Common myeloid progenitor, CD34-positive (primary cell): Measurements from ENCODE around the gene AHDC1.
"Not testable (repeated sequence)": the region's sequence is repeated elsewhere in the genome, so short reads cannot be mapped to it uniquely, and the experiment has no call there.

Experiments
- CTCF ChIA-PET: fragments of 350-600 bp; sonication (Branson Sonifier 250); formaldehyde crosslinking; loops from one replicate; lab custom pipeline; 2021; ENCODE audit warnings: antibody characterized with exemption; lab: Charles Lee
- POLR2A ChIA-PET: fragments of 350-600 bp; sonication (Branson Sonifier 250); formaldehyde crosslinking; loops from one replicate; lab custom pipeline; 2021; ENCODE audit warnings: antibody characterized with exemption; lab: Charles Lee
- DNase-seq, 3 donors: peaks; one replicate each; pipeline versions ENCODE4 v3.0.0 to v3.0.0-alpha.2; 2013
- H3K27ac ChIP-seq, 2 experiments: 1 replicate in 1 of 2; 2 replicates in 1 of 2; pipeline ENCODE4 v1.7.0; 2013; ENCODE audit warnings: inconsistent platforms in 2 of 2, low read length in 2 of 2, mild to moderate bottlenecking in 2 of 2, low read depth in 1 of 2, moderate library complexity in 1 of 2; ENCODE audit not compliant: severe bottlenecking in 2 of 2, insufficient read depth in 1 of 2, poor library complexity in 1 of 2
- H3K27me3 ChIP-seq, 5 experiments: replicated peaks in 2 of 5; 1 replicate in 3 of 5; 2 replicates in 2 of 5; pipeline versions ENCODE4 v1.6.1 to v1.7.0; 2013; ENCODE audit warnings: low read length in 4 of 5, mild to moderate bottlenecking in 2 of 5, moderate library complexity in 2 of 5, inconsistent platforms in 1 of 5; ENCODE audit not compliant: insufficient read depth in 5 of 5, control insufficient read depth in 4 of 5
- H3K36me3 ChIP-seq, 4 experiments: 1 replicate in 2 of 4; 2 replicates in 2 of 4; pipeline versions ENCODE4 v1.6.1 to v1.7.0; 2013; ENCODE audit warnings: low read length in 3 of 4, control low read depth in 1 of 4, mild to moderate bottlenecking in 1 of 4; ENCODE audit not compliant: control insufficient read depth in 4 of 4, insufficient read depth in 4 of 4
- H3K4me1 ChIP-seq, 4 experiments: 1 replicate in 3 of 4; 2 replicates in 1 of 4; pipeline versions ENCODE4 v1.6.1 to v1.7.1; 2013; ENCODE audit warnings: low read length in 3 of 4, mild to moderate bottlenecking in 3 of 4, control low read depth in 1 of 4, inconsistent platforms in 1 of 4, moderate library complexity in 1 of 4; ENCODE audit not compliant: control insufficient read depth in 4 of 4, insufficient read depth in 4 of 4; ENCODE audit errors: control extremely low read depth in 1 of 4
- H3K4me3 ChIP-seq, 7 experiments: 1 replicate in 4 of 7; 2 replicates in 3 of 7; pipeline versions ENCODE4 v1.5.1 to v1.7.0; 2013; ENCODE audit warnings: mild to moderate bottlenecking in 7 of 7, low read length in 6 of 7, moderate library complexity in 6 of 7, inconsistent platforms in 2 of 7, low read depth in 2 of 7, control low read depth in 1 of 7; ENCODE audit not compliant: insufficient read depth in 4 of 7, control insufficient read depth in 1 of 7; ENCODE audit errors: extremely low read depth in 1 of 7
- H3K9me3 ChIP-seq, 5 experiments: 1 replicate in 4 of 5; 2 replicates in 1 of 5; pipeline versions ENCODE4 v1.6.1 to v1.7.1; 2013; ENCODE audit warnings: low read length in 4 of 5, mild to moderate bottlenecking in 2 of 5, inconsistent platforms in 1 of 5, low read depth in 1 of 5, moderate library complexity in 1 of 5; ENCODE audit not compliant: control insufficient read depth in 4 of 5, insufficient read depth in 2 of 5; ENCODE audit errors: control extremely low read depth in 1 of 5
- WGBS: methylation state at CpG from one replicate; pipeline ENCODE4 v1.1.5; 2013; ENCODE audit not compliant: insufficient coverage; 5-methylcytosine and 5-hydroxymethylcytosine counted together

AHDC1 gene

DNA sequence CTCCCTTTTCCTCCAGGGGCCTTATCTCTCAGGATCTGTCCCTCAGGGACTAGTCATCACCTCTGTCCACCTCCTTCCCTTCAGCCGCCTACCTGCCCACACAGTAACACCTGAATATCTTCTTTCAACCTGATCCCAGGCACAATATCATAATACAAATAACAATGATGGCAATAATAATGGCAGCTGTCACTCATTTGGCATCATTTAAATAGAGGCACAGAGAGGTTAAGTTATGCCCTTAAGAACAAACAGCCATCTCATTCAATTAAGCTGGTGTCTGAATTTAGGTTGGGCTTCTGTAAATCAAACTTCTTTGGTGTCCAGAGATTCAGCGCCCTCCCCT, 47.5 kb downstream of the AHDC1 start:
- POLR2A ChIA-PET, result interaction anchor here (0.5 to 2.0 kb wide), 4 partner anchors 30 to 83 kb away, joined by 3 to 7 read pairs (median 4); no protein-coding TSS in a partner anchor
- WGBS, result 25% methylated on average over 1 of the region's 2 CpGs
- H3K4me3 ChIP-seq, result peak overlapping the region in 3 of 7 experiments; percentile 15 to 48 (median 28)

GRCh38 chr1:27555700-27556424, 48.1 kb downstream of the AHDC1 start:
- peak in 2 of 3 donors; percentile 67 to 68 for DNase-seq
- Histone ChIP-seq H3K9me3 (peaks cover 0 to under 1% (median 0%) of the 10 kb centered on the region in 5 experiments), H3K27ac (peak overlapping the region in 1 of 2 experiments; percentile 43), H3K4me1 (peaks cover 4 to 58% (median 47%) of the 10 kb centered on the region in 4 experiments), H3K4me3 (peak overlapping the region in 3 of 7 experiments; percentile 15 to 48 (median 28)), H3K36me3 (peaks cover 10 to 62% (median 27%) of the 10 kb centered on the region in 4 experiments), H3K27me3 (no peaks in the 10 kb centered on the region)
- CTCF ChIA-PET, result interaction anchor here (0.8 to 12.9 kb wide), 29 partner anchors 8 to 255 kb away, joined by 3 to 142 read pairs (median 5); partner anchors contain the start of gene AHDC1
- POLR2A ChIA-PET, result interaction anchor here (0.5 to 2.0 kb wide), 4 partner anchors 14 to 82 kb away, joined by 3 to 7 read pairs (median 4); no protein-coding TSS in a partner anchor
- WGBS, result 5% methylated on average over 3 of the region's 12 CpGs

More for the DNA sequence above, 47.5 kb downstream of the AHDC1 start:
- no peaks in the 10 kb centered on the region for H3K27me3 ChIP-seq
- DNase-seq, result no peak
- peaks cover 7 to 57% (median 22%) of the 10 kb centered on the region in 4 experiments for H3K36me3 ChIP-seq
- peaks cover 4 to 63% (median 52%) of the 10 kb centered on the region in 4 experiments for H3K4me1 ChIP-seq
- CTCF ChIA-PET, result interaction anchor here (0.8 to 12.9 kb wide), 29 partner anchors 9 to 255 kb away, joined by 3 to 142 read pairs (median 5); partner anchors contain the start of gene AHDC1
- H3K27ac ChIP-seq, result peak overlapping the region in 1 of 2 experiments; percentile 43
- no peaks in the 10 kb centered on the region for H3K9me3 ChIP-seq

DNA sequence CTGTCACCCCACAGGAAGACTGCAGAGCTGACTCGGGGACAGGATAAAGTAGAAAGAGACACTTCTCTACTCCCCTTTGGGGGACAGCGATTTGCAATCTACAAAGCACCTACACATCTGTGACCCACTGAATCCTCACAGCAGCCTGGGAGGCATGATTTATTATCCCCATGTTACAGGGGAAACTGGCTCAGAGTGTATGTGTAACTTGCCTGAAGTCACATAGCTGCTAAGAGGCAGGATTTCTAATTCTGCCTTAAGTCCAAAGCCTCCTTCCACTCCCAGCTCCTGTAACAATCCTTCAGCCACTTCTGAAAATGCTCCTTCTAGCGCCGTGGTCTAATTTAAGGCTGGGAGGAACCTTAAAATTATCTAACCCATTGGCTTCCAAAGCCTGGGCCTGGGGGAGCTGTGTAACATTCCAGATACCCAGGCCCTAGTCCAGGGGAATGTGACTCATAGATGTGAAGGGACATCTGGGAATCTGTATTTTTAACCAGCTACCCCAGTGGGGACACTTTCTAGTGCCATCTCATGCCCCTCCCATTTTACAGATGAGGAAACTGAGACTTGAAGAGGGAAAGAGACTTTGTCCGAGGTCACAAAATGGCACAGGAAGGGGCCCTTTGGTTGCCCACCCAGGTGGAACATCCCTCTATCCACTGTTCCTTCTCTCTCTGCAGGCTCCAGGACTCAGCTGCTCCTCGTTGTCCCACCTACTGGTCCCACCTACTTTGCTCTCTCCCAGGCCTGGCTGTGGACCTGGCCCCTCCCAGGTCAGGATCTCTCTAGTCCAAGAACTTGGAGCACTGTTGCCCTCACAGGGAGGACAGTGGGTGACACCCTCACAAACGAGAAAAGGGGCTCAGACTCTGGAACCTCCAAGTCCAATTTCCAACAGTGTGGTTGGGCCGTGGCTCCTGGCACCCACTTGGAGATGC, 48.9 kb downstream of the AHDC1 start:
- peaks cover 4 to 49% (median 39%) of the 10 kb centered on the region in 4 experiments for H3K4me1 ChIP-seq

DNA sequence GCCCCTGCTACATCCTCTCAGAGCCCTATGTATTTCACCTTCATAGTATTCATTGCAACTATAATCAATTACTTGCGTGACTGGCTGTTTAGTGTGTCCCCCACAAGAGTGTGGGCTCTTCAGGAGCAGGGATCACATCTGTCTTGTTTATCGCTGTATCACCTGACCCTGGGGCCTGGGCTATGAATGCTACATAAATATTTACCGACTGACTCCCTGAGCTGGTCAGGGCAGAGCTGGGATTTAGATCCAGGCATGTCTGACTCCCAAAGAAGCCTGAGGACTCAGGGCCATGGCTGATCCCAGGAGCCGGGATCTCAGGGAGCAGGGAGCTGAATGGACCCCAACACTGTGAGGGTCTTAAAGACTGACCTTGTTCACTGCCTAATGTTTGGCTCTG, 49.7 kb downstream of the AHDC1 start:
- H3K4me3 ChIP-seq, result no peak overlapping the region
- 86% methylated on average over 4 of the region's 4 CpGs for WGBS
- H3K27ac ChIP-seq, result peak overlapping the region in 1 of 2 experiments; percentile 50

More for the DNA sequence above, 48.9 kb downstream of the AHDC1 start:
- DNase-seq, result peak in 1 of 3 donors; percentile 53
- POLR2A ChIA-PET, result interaction anchor here (1.1 to 2.0 kb wide), 2 partner anchors 14 to 28 kb away, joined by 3 to 7 read pairs; no protein-coding TSS in a partner anchor
- peak overlapping the region; percentile 19 to 50 for H3K27ac ChIP-seq
- H3K4me3 ChIP-seq, result no peak overlapping the region
- CTCF ChIA-PET, result interaction anchor here (0.7 to 12.9 kb wide), 18 partner anchors 9 to 160 kb away, joined by 3 to 142 read pairs (median 6); partner anchors contain the start of gene AHDC1
- peaks cover 0 to 2% (median 0%) of the 10 kb centered on the region in 5 experiments for H3K9me3 ChIP-seq
- peaks cover 6 to 65% (median 31%) of the 10 kb centered on the region in 4 experiments for H3K36me3 ChIP-seq
- WGBS, result 61% methylated on average over 4 of the region's 8 CpGs
- H3K27me3 ChIP-seq, result no peaks in the 10 kb centered on the region

DNA sequence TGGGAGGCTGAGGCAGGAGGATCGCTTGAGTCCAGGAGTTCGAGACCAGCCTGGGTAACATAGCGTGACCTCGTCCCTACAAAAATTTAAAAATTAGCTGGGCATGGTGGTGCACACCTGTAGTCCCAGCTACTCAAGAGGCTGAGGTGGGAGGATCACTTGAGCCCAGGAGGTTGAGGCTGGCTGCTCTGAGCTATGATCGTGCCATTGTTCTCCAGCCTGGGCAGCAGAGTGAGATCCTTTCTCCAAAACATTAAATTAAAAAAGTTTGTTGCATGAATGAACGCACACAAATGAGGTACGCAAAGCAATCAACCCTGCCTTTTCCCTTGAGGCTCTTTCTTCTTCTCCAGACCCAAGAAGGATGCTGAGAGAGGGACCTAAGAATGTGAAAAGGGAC, 50.1 kb downstream of the AHDC1 start:
- DNase-seq, H3K9me3 ChIP-seq, POLR2A ChIA-PET, H3K27me3 ChIP-seq, H3K27ac ChIP-seq, H3K4me3 ChIP-seq: not testable (repeated sequence)
- CTCF ChIA-PET, result interaction anchor here (1.4 to 12.9 kb wide), 5 partner anchors 11 to 150 kb away, joined by 3 to 142 read pairs (median 16); partner anchors contain the start of gene AHDC1
- peaks cover 6 to 71% (median 37%) of the 10 kb centered on the region in 4 experiments for H3K36me3 ChIP-seq
- WGBS, result 99% methylated on average over 7 of the region's 7 CpGs
- H3K4me1 ChIP-seq, result peaks cover 4 to 43% (median 36%) of the 10 kb centered on the region in 4 experiments

More for the DNA sequence above, 49.7 kb downstream of the AHDC1 start:
- H3K4me1 ChIP-seq, result peaks cover 4 to 43% (median 36%) of the 10 kb centered on the region in 4 experiments
- H3K9me3 ChIP-seq, result peaks cover 0 to 2% (median 0%) of the 10 kb centered on the region in 5 experiments
- POLR2A ChIA-PET, result no interaction called here
- no peak for DNase-seq
- CTCF ChIA-PET, result interaction anchor here (0.7 to 12.9 kb wide), 9 partner anchors 9 to 159 kb away, joined by 3 to 142 read pairs (median 9); partner anchors contain the start of gene AHDC1
- H3K36me3 ChIP-seq, result peaks cover 6 to 67% (median 35%) of the 10 kb centered on the region in 4 experiments
- H3K27me3 ChIP-seq, result no peaks in the 10 kb centered on the region

DNA sequence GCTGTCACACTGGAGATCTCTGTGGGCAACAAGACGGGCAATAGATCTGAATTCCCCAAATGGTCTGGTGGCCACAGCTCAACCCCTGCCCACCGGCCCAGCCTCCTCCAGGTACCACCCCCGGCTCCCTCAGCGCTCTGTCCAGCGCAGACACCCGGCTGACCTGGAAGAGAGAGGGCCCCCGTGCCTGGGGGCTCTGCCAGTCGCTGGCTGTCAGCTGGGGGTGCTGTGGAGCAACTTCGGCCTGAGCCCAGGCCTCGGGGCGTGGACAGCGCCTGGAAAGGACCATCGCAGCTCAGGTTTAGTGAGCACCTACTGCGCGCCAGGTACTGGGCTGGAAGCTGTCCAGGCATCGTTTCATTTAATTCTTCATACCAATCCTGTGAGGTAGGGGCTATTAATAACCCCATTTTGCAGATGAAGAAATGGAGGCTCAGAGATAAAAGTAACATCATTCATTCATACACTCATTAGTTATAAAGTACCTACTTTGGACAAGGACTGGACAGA, 51.0 kb downstream of the AHDC1 start:
- peaks cover 4 to 36% (median 35%) of the 10 kb centered on the region in 4 experiments for H3K4me1 ChIP-seq
- ChIA-PET CTCF (interaction anchor here (0.6 to 12.9 kb wide), 5 partner anchors 17 to 149 kb away, joined by 3 to 142 read pairs (median 9); partner anchors contain the start of gene AHDC1), POLR2A (no interaction called here)
- peaks cover 0 to 2% (median 0%) of the 10 kb centered on the region in 5 experiments for H3K9me3 ChIP-seq
- DNase-seq, result no peak
- H3K27me3 ChIP-seq, result no peaks in the 10 kb centered on the region
- peaks cover 6 to 71% (median 35%) of the 10 kb centered on the region in 4 experiments for H3K36me3 ChIP-seq
- H3K4me3 ChIP-seq, result no peak overlapping the region
- 97% methylated on average over 13 of the region's 16 CpGs for WGBS
- no peak overlapping the region for H3K27ac ChIP-seq
